Type B pancreatic cell (in vitro differentiated cells): ENCODE data around the gene HOXB9. TPM values are rescaled to one million over a fixed set of nuclear protein-coding genes. Genes with fewer than 3 reads are reported as not detected.

ENCODE experiments used
- DNase-seq: peaks from one replicate; pipeline ENCODE4 v3.0.0; 2021; ENCODE audit warnings: mixed read lengths; ENCODE audit not compliant: unreplicated experiment; ENCODE audit errors: extremely low spot score
- H3K27ac Mint-ChIP-seq: 2 replicates; pipeline ENCODE4 v1.8.0; 2021; ENCODE audit warnings: mild to moderate bottlenecking, mixed read lengths
- H3K27me3 Mint-ChIP-seq: 2 replicates; pipeline ENCODE4 v1.8.0; 2021; ENCODE audit warnings: mixed read lengths
- H3K36me3 Mint-ChIP-seq: 2 replicates; pipeline ENCODE4 v1.8.0; 2021; ENCODE audit warnings: mixed read lengths
- H3K4me1 Mint-ChIP-seq: one replicate; pipeline ENCODE4 v1.8.0; 2021; ENCODE audit warnings: mixed read lengths; ENCODE audit not compliant: unreplicated experiment
- H3K4me3 Mint-ChIP-seq: 2 replicates; pipeline ENCODE4 v1.8.0; 2021; ENCODE audit warnings: mild to moderate bottlenecking, mixed read lengths
- H3K9me3 Mint-ChIP-seq: 2 replicates; pipeline ENCODE4 v1.8.0; 2021; ENCODE audit warnings: mixed read lengths
- long read RNA-seq: library from polyadenylated mRNA; unstranded; transcript quantifications from one replicate; pipeline ENCODE4 v2.0.0, GENCODE V29; 2020
- total RNA-seq: library from RNA; stranded (reverse); gene quantifications from 2 replicates; pipeline ENCODE4 v1.2.1, GENCODE V29; 2021; ENCODE audit warnings: low replicate concordance
- TF ChIP-seq, protein P1 (sequence below): fragments of 200-600 bp; sonication (generic); conservative IDR thresholded peaks from 2 replicates; pipeline ENCODE4 v1.5.0; 2021; ENCODE audit warnings: antibody characterized with exemption, mild to moderate bottlenecking

HOXB9 gene
- 1.6 and 9.4 TPM in 2 replicates for total RNA-seq
- long read RNA-seq, result 0 reads

DNA sequence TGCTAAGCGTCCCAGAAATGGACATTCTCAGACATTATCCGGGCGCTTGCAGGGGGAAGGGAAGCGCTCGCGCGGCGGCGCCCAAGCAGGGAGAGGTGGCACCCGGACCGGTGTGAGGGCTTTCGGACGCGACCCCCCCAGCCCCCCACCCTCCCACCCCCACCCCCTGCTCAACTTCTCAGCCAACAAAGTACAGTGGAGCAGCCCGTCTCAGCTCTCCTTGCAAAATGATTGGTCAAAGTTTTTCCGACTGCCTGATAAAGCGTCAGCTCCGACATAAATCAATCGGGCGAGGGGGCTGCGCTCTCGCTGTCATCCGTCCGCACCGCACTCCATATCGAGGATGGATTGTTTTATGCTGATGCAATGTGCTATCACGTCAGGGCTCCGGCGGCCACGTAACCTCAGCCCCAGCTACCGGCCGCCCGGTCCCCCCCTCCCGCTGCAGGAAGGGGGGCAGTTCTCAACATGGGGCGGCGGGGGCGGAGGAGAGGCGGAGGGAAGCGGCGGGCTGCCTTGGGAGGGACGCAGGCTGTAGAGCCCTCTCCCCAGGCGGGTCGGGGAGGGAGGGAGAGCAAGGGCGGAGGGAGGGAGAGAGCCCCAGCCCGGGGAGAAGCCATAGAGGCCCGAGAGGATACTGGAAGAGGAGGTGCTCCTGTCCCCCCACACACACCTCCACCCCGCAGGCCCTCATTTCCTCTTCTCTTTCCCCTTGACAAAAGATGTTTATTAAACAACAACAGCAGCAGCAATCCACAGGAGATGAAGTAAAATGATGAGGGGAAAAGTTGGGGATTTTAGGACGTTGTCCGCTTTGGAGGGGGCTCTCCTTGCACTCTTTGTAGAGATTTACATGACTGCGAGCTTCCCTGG lies at the start of gene HOXB9:
HOXB9 (minus strand) TSS at position 114 of the 873 bp plus-strand sequence; CDS start at position 25, 89 bp downstream.
- TF ChIP-seq, protein P1, sequence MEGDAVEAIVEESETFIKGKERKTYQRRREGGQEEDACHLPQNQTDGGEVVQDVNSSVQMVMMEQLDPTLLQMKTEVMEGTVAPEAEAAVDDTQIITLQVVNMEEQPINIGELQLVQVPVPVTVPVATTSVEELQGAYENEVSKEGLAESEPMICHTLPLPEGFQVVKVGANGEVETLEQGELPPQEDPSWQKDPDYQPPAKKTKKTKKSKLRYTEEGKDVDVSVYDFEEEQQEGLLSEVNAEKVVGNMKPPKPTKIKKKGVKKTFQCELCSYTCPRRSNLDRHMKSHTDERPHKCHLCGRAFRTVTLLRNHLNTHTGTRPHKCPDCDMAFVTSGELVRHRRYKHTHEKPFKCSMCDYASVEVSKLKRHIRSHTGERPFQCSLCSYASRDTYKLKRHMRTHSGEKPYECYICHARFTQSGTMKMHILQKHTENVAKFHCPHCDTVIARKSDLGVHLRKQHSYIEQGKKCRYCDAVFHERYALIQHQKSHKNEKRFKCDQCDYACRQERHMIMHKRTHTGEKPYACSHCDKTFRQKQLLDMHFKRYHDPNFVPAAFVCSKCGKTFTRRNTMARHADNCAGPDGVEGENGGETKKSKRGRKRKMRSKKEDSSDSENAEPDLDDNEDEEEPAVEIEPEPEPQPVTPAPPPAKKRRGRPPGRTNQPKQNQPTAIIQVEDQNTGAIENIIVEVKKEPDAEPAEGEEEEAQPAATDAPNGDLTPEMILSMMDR, result no peak
- Mint-ChIP-seq H3K9me3 (no peaks in the 10 kb centered on the region), H3K4me1 (peaks cover 9% of the 10 kb centered on the region), H3K27ac (peak within 1 kb of the TSS; percentile 82), H3K36me3 (no peaks in the 10 kb centered on the region), H3K27me3 (peaks cover 98% of the 10 kb centered on the region), H3K4me3 (peak within 1 kb of the TSS; percentile 88)
- DNase-seq, result no peak

DNA sequence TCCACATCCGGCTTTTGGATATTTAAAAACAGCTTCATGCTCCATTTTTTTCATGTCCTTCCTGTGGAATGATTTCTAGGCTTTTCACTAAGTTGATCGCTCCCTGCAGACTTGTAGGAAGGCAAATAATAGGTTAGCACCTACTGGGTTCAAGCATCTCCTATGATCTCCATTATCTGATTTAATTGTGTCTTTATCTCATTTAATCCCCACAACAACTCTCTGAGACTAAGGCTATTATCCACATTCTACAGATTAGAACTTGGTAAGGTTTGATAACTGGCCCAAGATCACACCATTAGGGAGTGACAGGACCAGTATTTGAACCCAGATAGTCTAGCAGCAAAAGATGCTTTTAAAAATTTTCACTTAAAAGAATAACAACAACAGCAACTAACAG lies 46.2 kb upstream of the HOXB9 start:
- H3K27ac Mint-ChIP-seq, result no peak overlapping the region
- DNase-seq, result no peak
- H3K9me3 Mint-ChIP-seq, result no peaks in the 10 kb centered on the region
- no peaks in the 10 kb centered on the region for H3K36me3 Mint-ChIP-seq
- peaks cover 89% of the 10 kb centered on the region for H3K27me3 Mint-ChIP-seq
- TF ChIP-seq, protein P1, result no peak
- H3K4me1 Mint-ChIP-seq, result no peaks in the 10 kb centered on the region
- no peak overlapping the region for H3K4me3 Mint-ChIP-seq

- DNase-seq, result peak; percentile 74
- Mint-ChIP-seq H3K4me1 (no peaks in the 10 kb centered on the region), H3K27me3 (peaks cover 86% of the 10 kb centered on the region), H3K9me3 (no peaks in the 10 kb centered on the region), H3K36me3 (no peaks in the 10 kb centered on the region), H3K4me3 (peak overlapping the region; percentile 82), H3K27ac (no peak overlapping the region)
- TF ChIP-seq, protein P1, result peak; percentile 95
Observed at GRCh38 chr17:48671697-48672171, 45.6 kb upstream of the HOXB9 start.

- Mint-ChIP-seq H3K4me3 (no peak overlapping the region), H3K27ac (no peak overlapping the region), H3K4me1 (no peaks in the 10 kb centered on the region), H3K36me3 (no peaks in the 10 kb centered on the region), H3K27me3 (peaks cover 65% of the 10 kb centered on the region), H3K9me3 (no peaks in the 10 kb centered on the region)
- TF ChIP-seq, protein P1, result peak; percentile 25
- no peak for DNase-seq
Observed at GRCh38 chr17:48663134-48663924, 37.2 kb upstream of the HOXB9 start.

DNA sequence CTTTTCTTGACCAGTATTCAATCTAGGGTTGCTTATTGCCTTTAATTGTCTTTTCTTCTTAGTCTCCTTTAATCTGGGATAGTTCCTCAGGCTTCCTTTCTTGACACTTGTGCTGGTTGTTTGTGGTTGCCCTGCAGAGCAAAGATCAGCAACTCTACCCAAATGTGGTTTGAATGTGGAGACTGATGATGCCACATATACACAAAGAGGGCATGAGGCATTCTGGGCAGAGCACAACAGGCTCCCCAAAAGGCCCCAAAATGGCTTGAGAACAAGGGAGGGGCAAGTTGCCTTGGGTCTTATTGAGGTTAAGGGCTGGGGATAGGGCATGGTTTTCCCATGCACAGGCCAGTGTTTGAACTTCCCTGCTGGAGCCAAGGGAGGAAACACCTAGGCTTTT lies 29.8 kb upstream of the HOXB9 start:
- Mint-ChIP-seq H3K27ac (no peak overlapping the region), H3K27me3 (peaks cover 75% of the 10 kb centered on the region), H3K4me1 (no peaks in the 10 kb centered on the region), H3K9me3 (no peaks in the 10 kb centered on the region), H3K36me3 (no peaks in the 10 kb centered on the region), H3K4me3 (no peak overlapping the region)
- no peak for DNase-seq
- TF ChIP-seq, protein P1, result no peak
